H1 (cell line): ENCODE measurements around the gene NOL4L. TPM values are rescaled to one million over a fixed set of nuclear protein-coding genes. Genes with fewer than 3 reads are reported as not detected.
A peak's percentile ranks its signal among the peaks of the same experiment; 100 is the strongest.

Source experiments
- CTCF ChIA-PET: fragments of 300-600 bp; sonication (Branson Sonifier 250); formaldehyde crosslinking; loops from one replicate; lab custom pipeline; 2021; ENCODE audit not compliant: partially characterized antibody; lab: Charles Lee
- POLR2A ChIA-PET: fragments of 300-600 bp; sonication (Branson Sonifier 250); formaldehyde crosslinking; loops from one replicate; lab custom pipeline; 2021; ENCODE audit warnings: inconsistent platforms; ENCODE audit not compliant: partially characterized antibody; lab: Charles Lee
- DNase-seq, 2 experiments: peaks; one replicate each; pipeline versions ENCODE4 v3.0.0 to v3.0.0-alpha.2; 2010 to 2022; ENCODE audit warnings: low spot score in 2 of 2, low read depth in 1 of 2, mixed read lengths in 1 of 2
- FAIRE-seq: peaks from 2 replicates; lab custom pipeline; 2011; peaks lifted over from hg19 to GRCh38; lab: Jason Lieb, UNC
- H2AFZ ChIP-seq: 2 replicates; pipeline ENCODE4 v1.8.1; 2012; ENCODE audit warnings: low read length, inconsistent platforms
- H2AK5ac ChIP-seq: 2 replicates; pipeline ENCODE4 v1.6.1; 2013; ENCODE audit warnings: low read depth, low read length
- H2BK120ac ChIP-seq: replicated peaks from 2 replicates; pipeline ENCODE3; 2013; ENCODE audit warnings: low read depth, low read length, inconsistent platforms
- H2BK12ac ChIP-seq: 2 replicates; pipeline ENCODE4 v1.6.1; 2013; ENCODE audit warnings: low read depth, low read length
- H2BK15ac ChIP-seq: 2 replicates; pipeline ENCODE4 v1.6.1; 2013; ENCODE audit warnings: low read length
- H2BK20ac ChIP-seq: 2 replicates; pipeline ENCODE4 v1.6.1; 2013; ENCODE audit warnings: low read length
- H2BK5ac ChIP-seq: 2 replicates; pipeline ENCODE4 v1.6.1; 2013; ENCODE audit warnings: low read depth, low read length
- H3K14ac ChIP-seq: 2 replicates; pipeline ENCODE4 v1.6.1; 2013; ENCODE audit warnings: inconsistent platforms; ENCODE audit not compliant: insufficient read length
- H3K18ac ChIP-seq: 2 replicates; pipeline ENCODE4 v1.6.1; 2013; ENCODE audit warnings: low read length; ENCODE audit errors: extremely low read depth
- H3K23ac ChIP-seq: 2 replicates; pipeline ENCODE4 v1.6.1; 2013; ENCODE audit warnings: inconsistent platforms; ENCODE audit not compliant: insufficient read length
- H3K23me2 ChIP-seq: 2 replicates; pipeline ENCODE4 v1.6.1; 2013; ENCODE audit warnings: low read depth, low read length
- H3K27ac ChIP-seq: 2 replicates; pipeline ENCODE4 v1.6.1; 2011; ENCODE audit warnings: low read depth, low read length, inconsistent platforms
- H3K27me3 ChIP-seq, 4 experiments: replicated peaks in 1 of 4; 1 replicate in 1 of 4; 2 replicates in 3 of 4; pipeline versions ENCODE4 v1.6.1 to v1.8.1; 2011 to 2013; ENCODE audit warnings: low read length in 3 of 4, mild to moderate bottlenecking in 3 of 4, inconsistent platforms in 2 of 4, mixed read lengths in 2 of 4, moderate library complexity in 1 of 4; ENCODE audit not compliant: control insufficient read depth in 3 of 4, insufficient read depth in 3 of 4; ENCODE audit errors: extremely low read depth in 1 of 4
- H3K36me3 ChIP-seq, 4 experiments: 2 replicates each; pipeline versions ENCODE4 v1.6.1 to v1.8.1; 2011 to 2013; ENCODE audit warnings: mild to moderate bottlenecking in 4 of 4, low read length in 3 of 4, moderate library complexity in 2 of 4, control low read depth in 1 of 4, inconsistent platforms in 1 of 4; ENCODE audit not compliant: insufficient read depth in 4 of 4, control insufficient read depth in 2 of 4
- H3K4ac ChIP-seq: replicated peaks from 2 replicates; pipeline ENCODE3; 2013; ENCODE audit warnings: low read length, low read depth, mixed read lengths, inconsistent platforms; ENCODE audit not compliant: insufficient read length
- H3K4me1 ChIP-seq, 4 experiments: replicated peaks in 1 of 4; 1 replicate in 1 of 4; 2 replicates in 3 of 4; pipeline versions ENCODE4 v1.6.1 to v1.8.1; 2011 to 2013; ENCODE audit warnings: low read length in 3 of 4, inconsistent platforms in 2 of 4, mixed read lengths in 1 of 4; ENCODE audit not compliant: insufficient read depth in 4 of 4, control insufficient read depth in 3 of 4
- H3K4me2 ChIP-seq, 2 experiments: 2 replicates each; pipeline versions ENCODE4 v1.6.1 to v1.8.1; 2011 to 2013; ENCODE audit warnings: low read depth in 2 of 2, low read length in 2 of 2, control low read depth in 1 of 2, inconsistent platforms in 1 of 2, mild to moderate bottlenecking in 1 of 2; ENCODE audit not compliant: insufficient read depth in 1 of 2
- H3K4me3 ChIP-seq, 4 experiments: fragments of 200-600, 300-600 bp in 1 of 4; sonication (generic), shearing (Covaris generic), sonication (Bioruptor Twin) in 1 of 4; 2 replicates each; pipeline versions ENCODE4 v1.5.1 to v1.8.1; 2011 to 2016; ENCODE audit warnings: low read length in 4 of 4, low read depth in 3 of 4, control low read depth in 2 of 4, inconsistent platforms in 2 of 4, mild to moderate bottlenecking in 2 of 4, mixed read lengths in 1 of 4, moderate library complexity in 1 of 4; ENCODE audit not compliant: insufficient read depth in 2 of 4; ENCODE audit errors: extremely low read depth in 1 of 4
- H3K56ac ChIP-seq: replicated peaks from 2 replicates; pipeline ENCODE3; 2013; ENCODE audit warnings: low read depth, mild to moderate bottlenecking, mixed read lengths, low read length, inconsistent platforms; ENCODE audit not compliant: insufficient read length
- H3K79me1 ChIP-seq: 2 replicates; pipeline ENCODE4 v1.6.1; 2013; ENCODE audit warnings: low read depth, low read length, control low read depth
- H3K79me2 ChIP-seq, 2 experiments: 2 replicates each; pipeline versions ENCODE4 v1.6.1 to v1.8.1; 2012 to 2013; ENCODE audit warnings: low read length in 2 of 2, mild to moderate bottlenecking in 2 of 2, inconsistent platforms in 1 of 2; ENCODE audit not compliant: insufficient read depth in 2 of 2, control insufficient read depth in 1 of 2
- H3K9ac ChIP-seq, 4 experiments: replicated peaks in 1 of 4; 1 replicate in 1 of 4; 2 replicates in 3 of 4; pipeline versions ENCODE4 v1.6.1 to v1.8.1; 2011 to 2013; ENCODE audit warnings: low read depth in 3 of 4, low read length in 3 of 4, control low read depth in 2 of 4, mild to moderate bottlenecking in 2 of 4, moderate library complexity in 2 of 4, inconsistent platforms in 1 of 4; ENCODE audit errors: extremely low read depth in 1 of 4
- H3K9me3 ChIP-seq, 2 experiments: 2 replicates each; pipeline versions ENCODE4 v1.6.1 to v1.8.1; 2012 to 2013; ENCODE audit warnings: mild to moderate bottlenecking in 2 of 2, moderate library complexity in 2 of 2, control low read depth in 1 of 2, inconsistent platforms in 1 of 2, low read depth in 1 of 2, low read length in 1 of 2, mixed read lengths in 1 of 2; ENCODE audit not compliant: insufficient read depth in 2 of 2
- H4K20me1 ChIP-seq, 2 experiments: replicated peaks in 1 of 2; 2 replicates each; pipeline versions ENCODE3 to v1.8.1; 2011 to 2013; ENCODE audit warnings: inconsistent platforms in 2 of 2, low read length in 2 of 2, mild to moderate bottlenecking in 1 of 2; ENCODE audit not compliant: insufficient read depth in 2 of 2, control insufficient read depth in 1 of 2
- H4K5ac ChIP-seq: 2 replicates; pipeline ENCODE4 v1.6.1; 2013; ENCODE audit warnings: low read length, low read depth, mixed read lengths, inconsistent platforms; ENCODE audit not compliant: insufficient read length
- H4K8ac ChIP-seq: 2 replicates; pipeline ENCODE4 v1.8.0; 2013; ENCODE audit warnings: mild to moderate bottlenecking, moderate library complexity, low read length, inconsistent platforms; ENCODE audit not compliant: insufficient read depth; ENCODE audit errors: extremely low read depth
- H4K91ac ChIP-seq: replicated peaks from 2 replicates; pipeline ENCODE3; 2013; ENCODE audit warnings: low read length, mixed read lengths, inconsistent platforms; ENCODE audit not compliant: insufficient read length
- BRCA1 ChIP-seq: IDR thresholded peaks from 2 replicates; pipeline ENCODE4 v1.6.1; 2012; ENCODE audit warnings: low read depth, low read length, improper control_type of control experiment
- KDM4A ChIP-seq: IDR thresholded peaks from one replicate; pipeline ENCODE4 v1.7.1; 2012; ENCODE audit warnings: low read depth, mild to moderate bottlenecking, moderate library complexity, low read length, inconsistent platforms; ENCODE audit not compliant: severe bottlenecking
- TAF1 ChIP-seq: IDR thresholded peaks from 2 replicates; pipeline ENCODE4 v1.6.1; 2011; ENCODE audit warnings: mild to moderate bottlenecking, low read depth, low read length
- TBP ChIP-seq: IDR thresholded peaks from 2 replicates; pipeline ENCODE4 v1.6.1; 2011; ENCODE audit warnings: low read depth, low read length, improper control_type of control experiment
- WGBS, 2 experiments: shearing (Covaris generic) in 1 of 2; methylation state at CpG; one replicate each; pipeline versions ENCODE4 v1.1.6 to v1.1.7; 2013 to 2015; ENCODE audit warnings: low lambda C conversion rate in 2 of 2, mixed read lengths in 2 of 2, inconsistent platforms in 1 of 2, low coverage in 1 of 2, missing lambda C conversion rate in 1 of 2; ENCODE audit not compliant: insufficient replicate concordance in 2 of 2, insufficient coverage in 1 of 2, insufficient read length in 1 of 2; ENCODE audit errors: extremely low coverage in 1 of 2, missing lambda C conversion rate in 1 of 2; 5-methylcytosine and 5-hydroxymethylcytosine counted together
- polyA plus RNA-seq, 7 experiments: library from polyadenylated mRNA; depleted of rRNA in 3 of 7; stranded (reverse) in 5 of 7; unstranded in 2 of 7; fragments of >200 nt in 5 of 7; fragments of 200-250 nt in 2 of 7; gene quantifications; 1 replicate in 5 of 7; 2 replicates in 1 of 7; 4 replicates in 1 of 7; pipeline versions ENCODE4 v1.2.1 to v1.2.3, GENCODE V29; 2011 to 2013; ENCODE audit warnings: missing spikeins in 2 of 7, mixed read lengths in 2 of 7
- total RNA-seq: library from RNA; stranded (reverse); fragmentation: NEBNext Ultra II Directional; extraction: Animal tissue kit (Norgen Biotek cat#: 25700); gene quantifications from 2 replicates; pipeline ENCODE4 v1.2.1, GENCODE V29; 2021
- TF ChIP-seq, protein P1 (sequence below): IDR thresholded peaks from 2 replicates; pipeline ENCODE4 v1.6.1; 2011; ENCODE audit warnings: low read length, improper control_type of control experiment

Gene NOL4L
- total and polyA plus RNA-seq, 2 of the 8 experiments (the other 6 are each of a cell fraction or from before 2014, with no cell fraction given), result 15.3 to 23.7 TPM

DNA sequence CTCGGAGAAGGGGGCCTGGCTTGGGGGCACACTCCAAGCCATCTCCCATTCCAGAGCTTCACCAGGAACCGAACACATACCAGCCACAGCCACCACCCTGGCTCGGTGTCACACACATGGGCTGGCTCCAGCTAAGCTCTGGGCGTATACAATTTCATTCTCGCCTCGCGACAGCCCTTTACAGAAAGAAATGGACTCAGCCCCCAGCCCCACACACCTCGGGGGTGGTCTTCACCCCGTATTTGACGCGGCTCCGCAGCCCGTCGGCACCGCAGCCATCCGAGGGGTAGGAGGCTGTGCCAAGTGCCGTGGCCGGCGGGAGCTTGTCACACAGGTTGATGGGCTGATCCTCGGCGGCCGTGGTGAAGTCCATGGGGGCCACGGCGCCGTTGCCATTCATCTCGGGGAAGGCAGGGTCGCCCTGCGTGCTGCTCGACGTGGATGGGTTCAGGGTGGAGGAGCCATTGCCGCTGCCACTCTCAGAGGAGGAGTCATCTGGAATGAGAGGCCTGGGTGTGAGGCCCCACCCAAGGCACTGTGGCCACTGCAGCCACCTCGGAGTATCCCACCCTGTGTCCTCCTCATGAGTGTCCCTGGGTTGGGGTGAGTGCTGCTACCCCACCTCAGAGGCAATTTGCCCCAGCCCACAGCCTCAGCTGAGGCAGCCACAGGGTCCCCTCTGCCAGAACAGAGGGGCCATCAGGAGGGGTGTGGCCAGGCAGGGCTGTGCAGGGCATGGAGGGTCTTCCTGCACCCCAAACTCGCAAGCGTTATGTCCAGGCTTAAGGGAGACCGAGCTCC, 129.0 kb downstream of the NOL4L start:
- TF ChIP-seq, protein P1, sequence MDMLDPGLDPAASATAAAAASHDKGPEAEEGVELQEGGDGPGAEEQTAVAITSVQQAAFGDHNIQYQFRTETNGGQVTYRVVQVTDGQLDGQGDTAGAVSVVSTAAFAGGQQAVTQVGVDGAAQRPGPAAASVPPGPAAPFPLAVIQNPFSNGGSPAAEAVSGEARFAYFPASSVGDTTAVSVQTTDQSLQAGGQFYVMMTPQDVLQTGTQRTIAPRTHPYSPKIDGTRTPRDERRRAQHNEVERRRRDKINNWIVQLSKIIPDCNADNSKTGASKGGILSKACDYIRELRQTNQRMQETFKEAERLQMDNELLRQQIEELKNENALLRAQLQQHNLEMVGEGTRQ, result no peak
- TF ChIP-seq TAF1 (no peak), BRCA1 (no peak), TBP (no peak), KDM4A (no peak)
- no peak overlapping the region for H2BK12ac ChIP-seq
- no peaks in the 10 kb centered on the region; the same call in 1 of the 2 replicates for H3K79me1 ChIP-seq
- H3K9me3 ChIP-seq, result no peaks in the 10 kb centered on the region
- no peaks in the 10 kb centered on the region for H3K27me3 ChIP-seq
- no peak overlapping the region for H3K4ac ChIP-seq
- peaks cover 8 to 23% (median 17%) of the 10 kb centered on the region in 4 experiments; a peak in 5 of 8 replicates for H3K36me3 ChIP-seq
- H4K91ac ChIP-seq, result no peak overlapping the region
- no peak for FAIRE-seq
- no peak overlapping the region for H3K14ac ChIP-seq
- no peak overlapping the region for H2BK20ac ChIP-seq
- POLR2A ChIA-PET, result interaction anchor here (0.6 to 1.0 kb wide), 3 partner anchors 15 to 608 kb away, joined by 3 read pairs; no protein-coding TSS in a partner anchor
- H3K23ac ChIP-seq, result no peak overlapping the region
- H3K9ac ChIP-seq, result no peak overlapping the region
- H4K5ac ChIP-seq, result no peak overlapping the region
- H3K4me3 ChIP-seq, result peak overlapping the region in 1 of 4 experiments; percentile 61; a peak in 3 of 8 replicates
- H2AFZ ChIP-seq, result no peak overlapping the region
- 89% methylated on average over 33 of the region's 35 CpGs; no CpG with 5 or more reads in 1 of the 2 experiments for WGBS, 2 experiments
- H3K23me2 ChIP-seq, result peaks cover 2% of the 10 kb centered on the region; the same call in 1 of the 2 replicates
- H3K4me1 ChIP-seq, result peaks cover 0 to 16% (median 12%) of the 10 kb centered on the region in 4 experiments; a peak in 6 of 7 replicates
- no peak for DNase-seq
- 0 out of 2 replicates have a peak overlapping the region, but pooled peaks have one; percentile 29 for H2BK15ac ChIP-seq
- no peak overlapping the region for H2BK120ac ChIP-seq
- H3K18ac ChIP-seq, result peak overlapping the region; percentile 48
- peak overlapping the region; percentile 82 to 93; a peak in 3 of 4 replicates for H3K4me2 ChIP-seq
- peaks cover 6 to 21% of the 10 kb centered on the region in 2 experiments for H4K20me1 ChIP-seq
- H3K79me2 ChIP-seq, result no peaks in the 10 kb centered on the region
- H3K27ac ChIP-seq, result no peak overlapping the region
- H2AK5ac ChIP-seq, result no peak overlapping the region
- H2BK5ac ChIP-seq, result peak overlapping the region; percentile 40; the same call in 1 of the 2 replicates
- no peak overlapping the region; the same call in 1 of the 2 replicates for H4K8ac ChIP-seq
- CTCF ChIA-PET, result interaction anchor here (0.6 to 2.8 kb wide), 17 partner anchors 8 to 407 kb away, joined by 3 to 19 read pairs (median 5); no protein-coding TSS in a partner anchor
- H3K56ac ChIP-seq, result no peak overlapping the region
